GM12878 (cell line): Measurements from ENCODE around the gene NOC2L. TPM values are rescaled to one million over a fixed set of nuclear protein-coding genes. Genes with fewer than 3 reads are reported as not detected.

Experiments
- ATAC-seq: fragments of 200-7000 bp; cut with Tn5 transposase; 3 replicates; pipeline ENCODE4 v1.9.1; 2020; ENCODE audit warnings: mild to moderate bottlenecking, moderate library complexity
- BruUV-seq: library from RNA; stranded (reverse); fragments of 400-500 nt; replicated peaks from 2 replicates; lab custom pipeline; 2021; lab: Mats Ljungman, UMichigan
- CTCF ChIA-PET: fragments of 300-600 bp; sonication (Branson Sonifier 250); formaldehyde crosslinking; extraction: SDS; loops from one replicate; lab custom pipeline; 2021; ENCODE audit warnings: inconsistent platforms; lab: Yijun Ruan, JAX
- POLR2A ChIA-PET: fragments of 350-600 bp; formaldehyde crosslinking; extraction: SDS; loops from one replicate; lab custom pipeline; 2021; ENCODE audit warnings: inconsistent platforms; lab: Charles Lee
- RAD21 ChIA-PET: fragments of 300-600 bp; sonication (Branson Sonifier 250); formaldehyde crosslinking; loops from one replicate; lab custom pipeline; 2023; ENCODE audit warnings: antibody characterized with exemption; ENCODE audit not compliant: unreplicated experiment; lab: Charles Lee
- SMC1A ChIA-PET: fragments of 300-600 bp; sonication (Branson Sonifier 250); formaldehyde crosslinking; loops from one replicate; lab custom pipeline; 2023; ENCODE audit not compliant: unreplicated experiment, uncharacterized antibody; lab: Charles Lee
- DNase-seq: peaks from one replicate; pipeline ENCODE4 v3.0.0-alpha.2; 2011; ENCODE audit warnings: low read depth, low spot score
- FAIRE-seq: peaks from 3 replicates; lab custom pipeline; 2011; peaks lifted over from hg19 to GRCh38; lab: Jason Lieb, UNC
- H2AFZ ChIP-seq: 2 replicates; pipeline ENCODE4 v1.6.0; 2011; ENCODE audit warnings: low read depth, low read length, control low read depth; ENCODE audit not compliant: control insufficient read depth
- H3K27ac ChIP-seq: 2 replicates; pipeline ENCODE4 v1.5.1; 2011; ENCODE audit warnings: control low read depth; ENCODE audit not compliant: control insufficient read depth, insufficient read depth
- H3K27me3 ChIP-seq, 2 experiments: replicated peaks in 1 of 2; 2 replicates each; pipeline versions ENCODE4 v1.6.0 to v1.6.1; 2011; ENCODE audit warnings: low read length in 1 of 2; ENCODE audit not compliant: control insufficient read depth in 2 of 2, insufficient read depth in 2 of 2
- H3K36me3 ChIP-seq, 2 experiments: 2 replicates each; pipeline ENCODE4 v1.5.1; 2011; ENCODE audit warnings: low read length in 1 of 2; ENCODE audit not compliant: control insufficient read depth in 2 of 2, insufficient read depth in 2 of 2
- H3K4me1 ChIP-seq: 2 replicates; pipeline ENCODE4 v1.6.1; 2011; ENCODE audit warnings: mild to moderate bottlenecking, low read length, moderate library complexity, mixed read lengths; ENCODE audit not compliant: control insufficient read depth, insufficient read depth
- H3K4me2 ChIP-seq: 2 replicates; pipeline ENCODE4 v1.6.0; 2011; ENCODE audit warnings: control low read depth; ENCODE audit not compliant: control insufficient read depth, insufficient read depth
- H3K4me3 ChIP-seq: fragments of 200-600 bp; sonication (generic); 2 replicates; pipeline ENCODE4 v1.5.1; 2016
- H3K79me2 ChIP-seq: 2 replicates; pipeline ENCODE4 v1.6.0; 2011; ENCODE audit warnings: low read length; ENCODE audit not compliant: control insufficient read depth, insufficient read depth
- H3K9ac ChIP-seq: 2 replicates; pipeline ENCODE4 v1.8.0; 2011; ENCODE audit warnings: low read length, control low read depth, mixed read lengths; ENCODE audit not compliant: control insufficient read depth, insufficient read depth
- H3K9me3 ChIP-seq: replicated peaks from 3 replicates; pipeline ENCODE4 v1.5.1; 2011; ENCODE audit warnings: mild to moderate bottlenecking, low read length; ENCODE audit not compliant: control insufficient read depth, insufficient read depth
- H4K20me1 ChIP-seq: 2 replicates; pipeline ENCODE4 v1.6.0; 2011; ENCODE audit not compliant: control insufficient read depth, insufficient read depth
- BCL11A ChIP-seq: IDR thresholded peaks from 2 replicates; pipeline ENCODE4 v1.6.1; 2011; ENCODE audit warnings: low read depth, low read length
- CHD2 ChIP-seq: IDR thresholded peaks from 2 replicates; pipeline ENCODE4 v1.6.1; 2011; ENCODE audit warnings: low read depth, low read length, improper control_type of control experiment, borderline replicate concordance
- IKZF2 ChIP-seq, 2 experiments: fragments of 450-650 bp; IDR thresholded peaks; 2 replicates each; pipeline ENCODE4 v1.6.1; 2017; ENCODE audit warnings: mild to moderate bottlenecking in 2 of 2, moderate library complexity in 2 of 2
- IRF5 ChIP-seq: fragments of 450-650 bp; IDR thresholded peaks from 2 replicates; pipeline ENCODE4 v1.6.1; 2017; ENCODE audit warnings: borderline replicate concordance
- NFIC ChIP-seq: IDR thresholded peaks from 2 replicates; pipeline ENCODE4 v1.6.1; 2012; ENCODE audit warnings: low read depth, mild to moderate bottlenecking, inconsistent platforms, low read length, moderate library complexity
- PKNOX1 ChIP-seq: fragments of 450-650 bp; IDR thresholded peaks from 2 replicates; pipeline ENCODE4 v1.6.1; 2016; ENCODE audit warnings: mild to moderate bottlenecking
- PML ChIP-seq: IDR thresholded peaks from 2 replicates; pipeline ENCODE4 v1.6.1; 2012; ENCODE audit warnings: low read length, inconsistent platforms
- SMC3 ChIP-seq: IDR thresholded peaks from 2 replicates; pipeline ENCODE4 v1.6.1; 2011; ENCODE audit warnings: low read length, improper control_type of control experiment, borderline replicate concordance
- SUZ12 ChIP-seq: fragments of 200-600 bp; sonication (generic); IDR thresholded peaks from one replicate; pipeline ENCODE4 v1.6.1; 2018; ENCODE audit warnings: antibody characterized with exemption, mild to moderate bottlenecking; ENCODE audit not compliant: unreplicated experiment
- ZBED1 ChIP-seq: IDR thresholded peaks from 2 replicates; pipeline ENCODE4 v1.6.1; 2016; ENCODE audit warnings: borderline replicate concordance
- ZBTB33 ChIP-seq: fragments of 450-650 bp; IDR thresholded peaks from 2 replicates; pipeline ENCODE4 v1.6.1; 2017; ENCODE audit warnings: mild to moderate bottlenecking
- WGBS: methylation state at CpG from one replicate; pipeline ENCODE4 v1.1.6; 2016; ENCODE audit warnings: low lambda C conversion rate; ENCODE audit not compliant: insufficient replicate concordance, insufficient coverage; ENCODE audit errors: missing lambda C conversion rate; 5-methylcytosine and 5-hydroxymethylcytosine counted together
- in situ Hi-C: fragments of 300-500 bp; cut with MboI; formaldehyde crosslinking; loops from 9 replicates; pipeline ENCODE4 v1.14.3; 2018; ENCODE audit warnings: mixed read lengths
- intact Hi-C: fragments of 100-400 bp; cut with micrococcal nuclease; formaldehyde crosslinking; loops from one replicate; pipeline ENCODE4 v1.14.2; 2022; ENCODE audit not compliant: unreplicated experiment
- polyA plus RNA-seq, 11 experiments: library from polyadenylated mRNA; depleted of rRNA in 4 of 11; unstranded in 6 of 11; stranded (reverse) in 5 of 11; fragments of >200 nt; fragmentation: Nextera tagmentation in 4 of 11; fragmentation: Illumina TruSeq in 1 of 11; extraction: Ambion mirVana in 4 of 11; extraction: Trizol in 1 of 11; gene quantifications; 1 replicate in 1 of 11; 2 replicates in 10 of 11; pipeline versions ENCODE4 v1.2.1 to v1.2.3, GENCODE V29; 2011 to 2016; ENCODE audit warnings: inconsistent platforms in 2 of 11, missing spikeins in 2 of 11, low read depth in 1 of 11
- total RNA-seq, 4 experiments: library from RNA; depleted of rRNA in 3 of 4; stranded (reverse); fragments of >200 nt in 3 of 4; fragmentation: Illumina TruSeq in 1 of 4; extraction: Trizol in 1 of 4; gene quantifications; 2 replicates each; pipeline versions ENCODE4 v1.2.1 to v1.2.3, GENCODE V29; 2013 to 2021
- TF ChIP-seq, protein P1 (sequence below): IDR thresholded peaks from 2 replicates; pipeline ENCODE4 v1.6.1; 2011; ENCODE audit warnings: borderline replicate concordance, low read depth, mild to moderate bottlenecking, moderate library complexity, mixed read lengths, low read length; ENCODE audit not compliant: insufficient read depth; ENCODE audit errors: extremely low read length
- TF ChIP-seq, protein P2 (sequence below): IDR thresholded peaks from 2 replicates; pipeline ENCODE4 v1.6.1; 2012; ENCODE audit warnings: low read depth, low read length, improper control_type of control experiment

NOC2L gene
- total and polyA plus RNA-seq, 10 of the 15 experiments (the other 5 are each of a cell fraction or from before 2014, with no cell fraction given), result 1.3 to 171 (median 64.3) TPM

DNA sequence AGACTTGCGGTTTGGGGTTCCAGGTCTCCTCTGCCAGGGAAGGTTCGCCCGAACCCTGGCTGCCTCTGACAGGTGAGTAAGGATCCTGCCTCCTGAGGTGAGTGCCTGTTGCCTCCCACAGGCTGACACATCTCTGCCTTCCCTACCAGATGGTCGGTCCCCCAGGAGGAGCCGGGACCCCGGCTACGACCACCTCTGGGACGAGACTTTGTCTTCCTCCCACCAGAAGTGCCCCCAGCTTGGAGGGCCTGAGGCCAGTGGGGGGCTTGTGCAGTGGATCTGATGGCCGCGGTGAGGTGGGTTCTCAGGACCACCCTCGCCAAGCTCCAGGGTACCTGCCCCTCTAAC, 15.2 kb upstream of the NOC2L start (continued):
- TF ChIP-seq, protein P1, sequence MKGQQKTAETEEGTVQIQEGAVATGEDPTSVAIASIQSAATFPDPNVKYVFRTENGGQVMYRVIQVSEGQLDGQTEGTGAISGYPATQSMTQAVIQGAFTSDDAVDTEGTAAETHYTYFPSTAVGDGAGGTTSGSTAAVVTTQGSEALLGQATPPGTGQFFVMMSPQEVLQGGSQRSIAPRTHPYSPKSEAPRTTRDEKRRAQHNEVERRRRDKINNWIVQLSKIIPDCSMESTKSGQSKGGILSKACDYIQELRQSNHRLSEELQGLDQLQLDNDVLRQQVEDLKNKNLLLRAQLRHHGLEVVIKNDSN, result no peak
- TF ChIP-seq CHD2, result no peak
- TF ChIP-seq SMC3, result no peak
- no peak for TF ChIP-seq ZBTB33

DNA sequence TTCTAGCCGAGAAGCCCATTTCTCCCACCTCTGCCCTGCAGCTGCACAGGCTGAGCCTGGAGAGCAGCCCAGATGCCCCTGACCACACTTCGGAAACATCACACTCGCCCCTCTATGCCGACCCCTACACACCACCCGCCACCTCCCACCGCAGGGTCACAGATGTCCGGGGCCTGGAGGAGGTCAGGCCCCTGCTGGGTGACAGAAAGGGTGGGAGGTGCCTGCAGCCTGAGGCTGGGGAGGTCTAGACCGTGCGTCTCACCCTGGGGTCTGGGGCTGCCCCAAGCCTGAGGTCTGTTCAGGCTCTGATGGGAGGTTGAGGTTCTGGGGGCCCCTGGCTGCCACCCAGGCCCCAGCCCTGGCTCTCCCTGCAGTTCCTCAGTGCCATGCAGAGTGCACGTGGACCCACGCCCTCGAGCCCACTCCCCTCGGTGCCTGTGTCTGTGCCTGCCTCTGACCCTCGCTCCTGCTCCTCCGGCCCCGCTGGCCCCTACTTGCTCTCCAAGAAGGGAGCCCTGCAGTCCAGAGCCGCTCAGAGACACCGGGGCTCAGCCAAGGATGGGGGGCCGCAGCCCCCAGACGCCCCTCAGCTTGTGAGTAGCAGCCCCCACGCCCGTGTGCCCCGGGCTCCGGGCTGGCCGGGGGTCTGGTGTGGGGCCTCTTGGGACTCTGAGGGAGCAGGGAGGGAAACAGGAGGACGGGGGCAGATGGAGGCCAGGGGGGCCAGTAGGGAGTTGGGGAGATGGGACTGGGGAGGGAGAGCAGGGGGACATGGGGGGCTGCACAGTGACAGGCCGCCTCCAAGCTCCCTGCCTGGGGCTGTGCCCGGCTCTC, 14.6 kb upstream of the NOC2L start:
- intact Hi-C loops, result no loop called here
- Histone ChIP-seq H3K4me2 (no peak overlapping the region), H3K79me2 (no peaks in the 10 kb centered on the region), H3K4me1 (no peaks in the 10 kb centered on the region), H2AFZ (no peak overlapping the region), H3K27me3 (no peaks in the 10 kb centered on the region), H4K20me1 (no peaks in the 10 kb centered on the region), H3K4me3 (no peak overlapping the region), H3K27ac (no peak overlapping the region), H3K9me3 (no peaks in the 10 kb centered on the region; the same call in 2 of the 3 replicates), H3K36me3 (no peaks in the 10 kb centered on the region), H3K9ac (no peak overlapping the region)
- no peak for DNase-seq
- no TSS peak for BruUV-seq
- no peak for FAIRE-seq
- ChIA-PET POLR2A (interaction anchor here (0.7 kb wide), 1 partner anchor 106 kb away, joined by 3 read pairs; no protein-coding TSS in a partner anchor), SMC1A (no interaction called here), RAD21 (no interaction called here), CTCF (no interaction called here)
- in situ Hi-C loops, result no loop called here
- no peak for ATAC-seq
- 51% methylated on average over 24 of the region's 28 CpGs for WGBS
- TF ChIP-seq PKNOX1 (no peak), IKZF2 (IDR thresholded peaks at IDR 0.05) (no peak), BCL11A (no peak), SUZ12 (no peak), CHD2 (no peak), IRF5 (no peak), ZBED1 (no peak), NFIC (no peak), PML (no peak)
- TF ChIP-seq, protein P1, result no peak
- TF ChIP-seq, protein P2, sequence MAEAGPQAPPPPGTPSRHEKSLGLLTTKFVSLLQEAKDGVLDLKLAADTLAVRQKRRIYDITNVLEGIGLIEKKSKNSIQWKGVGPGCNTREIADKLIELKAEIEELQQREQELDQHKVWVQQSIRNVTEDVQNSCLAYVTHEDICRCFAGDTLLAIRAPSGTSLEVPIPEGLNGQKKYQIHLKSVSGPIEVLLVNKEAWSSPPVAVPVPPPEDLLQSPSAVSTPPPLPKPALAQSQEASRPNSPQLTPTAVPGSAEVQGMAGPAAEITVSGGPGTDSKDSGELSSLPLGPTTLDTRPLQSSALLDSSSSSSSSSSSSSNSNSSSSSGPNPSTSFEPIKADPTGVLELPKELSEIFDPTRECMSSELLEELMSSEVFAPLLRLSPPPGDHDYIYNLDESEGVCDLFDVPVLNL, result no peak
